WI38 (cell line): ENCODE measurements around the gene LRP1B.
"Not testable (repeated sequence)": the region's sequence is repeated elsewhere in the genome, so short reads cannot be mapped to it uniquely, and the experiment has no call there.

Experiments used
- H3K4me3 ChIP-seq: 2 replicates; pipeline ENCODE4 v1.5.1; 2011; ENCODE audit warnings: low read depth, mild to moderate bottlenecking, control low read depth, low read length
- CTCF ChIP-seq: IDR thresholded peaks from 2 replicates; pipeline ENCODE4 v1.5.1; 2012; ENCODE audit warnings: low read depth, mild to moderate bottlenecking, control low read depth, low read length

The LRP1B gene

GRCh38 chr2:141200191-141200590 is 930.6 kb downstream of the LRP1B start:
- TF ChIP-seq CTCF: no peak
- no peak overlapping the region for H3K4me3 ChIP-seq

DNA sequence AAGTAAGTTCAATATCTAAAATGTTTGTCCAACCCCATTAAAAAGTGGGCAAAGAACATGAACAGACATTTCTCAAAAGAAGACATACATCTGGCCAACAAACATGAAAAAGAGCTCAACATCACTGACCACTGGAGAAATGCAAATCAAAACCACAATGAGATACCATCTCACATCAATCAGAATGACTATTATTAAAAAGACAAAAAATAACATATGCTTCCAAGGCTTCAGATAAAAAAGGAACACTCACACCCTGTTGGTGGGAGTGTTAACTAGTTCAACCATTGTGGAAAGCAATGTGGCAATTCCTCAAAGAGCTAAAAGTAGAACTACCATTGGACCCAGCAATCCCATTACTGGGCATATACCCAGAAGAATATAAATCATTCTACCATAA is 931.1 kb downstream of the LRP1B start:
- H3K4me3 ChIP-seq: no peak overlapping the region
- no peak for TF ChIP-seq CTCF

DNA sequence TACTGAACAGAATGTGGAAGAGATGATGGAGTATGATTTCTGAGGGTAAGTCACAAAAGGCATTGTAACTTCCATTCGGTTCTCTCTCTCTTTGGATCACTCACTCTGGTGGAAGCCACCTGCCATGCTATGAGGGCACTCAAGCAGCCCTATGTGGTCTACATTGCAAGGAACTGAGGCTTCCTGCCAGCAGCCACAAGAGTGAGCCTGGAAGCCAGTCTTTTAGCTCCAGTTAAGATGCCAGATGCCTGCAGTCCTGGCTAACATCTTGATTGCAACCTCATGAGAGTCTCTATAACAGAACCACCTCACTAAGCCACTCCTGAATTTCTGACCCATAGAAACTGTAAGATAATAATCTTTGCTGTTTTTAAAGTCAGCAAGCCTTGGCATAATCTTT is 935.7 kb downstream of the LRP1B start:
- no peak overlapping the region for H3K4me3 ChIP-seq
- TF ChIP-seq CTCF: no peak

DNA sequence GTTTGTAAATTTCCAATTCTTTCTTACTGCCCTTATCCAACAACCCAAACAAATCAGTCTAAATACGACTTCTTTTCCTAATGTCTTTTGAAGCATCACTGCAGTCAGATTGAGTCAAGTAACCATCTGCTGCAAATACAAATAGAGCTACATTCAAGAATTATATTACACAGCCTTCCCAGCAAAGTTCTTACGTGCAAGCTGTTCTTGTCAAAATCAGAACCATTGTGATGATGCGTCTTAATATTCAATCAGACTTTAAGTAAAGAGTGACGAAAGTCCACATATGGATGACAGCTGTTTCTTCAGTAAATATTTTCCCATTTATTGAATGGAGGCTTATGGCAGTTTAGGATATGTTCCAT is 943.8 kb downstream of the LRP1B start:
- no peak overlapping the region for H3K4me3 ChIP-seq
- no peak for TF ChIP-seq CTCF

- H3K4me3 ChIP-seq: no peak overlapping the region
- TF ChIP-seq CTCF: no peak
Observed at GRCh38 chr2:141186413-141187074, 944.3 kb downstream of the LRP1B start.

DNA sequence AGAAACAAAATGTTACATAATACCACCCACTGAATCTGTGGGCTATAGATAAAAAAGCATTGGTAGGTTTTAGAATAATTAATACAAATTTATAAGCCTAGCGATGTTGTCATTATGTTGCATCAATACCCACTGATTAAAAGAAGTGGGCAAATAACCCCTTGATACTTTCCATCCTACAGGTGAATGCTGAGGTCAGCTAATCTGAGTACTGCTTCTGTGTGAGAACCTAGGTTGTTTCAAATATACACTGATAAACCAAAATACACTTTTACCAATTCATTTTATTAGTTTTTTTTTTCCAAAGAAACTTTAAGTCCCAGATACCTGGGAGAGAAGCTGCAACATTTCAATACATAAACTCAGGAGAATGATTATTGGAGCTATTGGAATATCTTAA is 948.6 kb downstream of the LRP1B start:
- no peak for TF ChIP-seq CTCF
- H3K4me3 ChIP-seq: no peak overlapping the region

DNA sequence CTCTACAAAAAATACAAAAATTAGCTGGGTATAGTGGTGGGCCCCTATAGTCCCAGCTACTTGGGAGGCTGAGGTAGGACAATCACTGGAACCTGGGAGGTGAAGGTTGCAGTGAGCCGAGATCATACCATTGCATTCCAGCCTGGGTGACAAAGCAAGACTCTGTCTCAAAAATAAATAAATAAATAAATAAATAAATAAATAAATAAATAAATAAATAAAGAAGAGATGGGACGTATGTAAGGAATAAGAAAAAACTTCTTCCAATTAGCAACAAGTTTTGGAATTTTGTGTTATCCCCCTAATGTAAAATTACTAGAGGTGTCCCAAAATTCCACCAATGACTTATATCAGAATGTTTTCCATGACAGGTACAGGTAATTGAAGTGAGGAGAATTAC is 961.7 kb downstream of the LRP1B start:
- not testable (repeated sequence) for H3K4me3 ChIP-seq

DNA sequence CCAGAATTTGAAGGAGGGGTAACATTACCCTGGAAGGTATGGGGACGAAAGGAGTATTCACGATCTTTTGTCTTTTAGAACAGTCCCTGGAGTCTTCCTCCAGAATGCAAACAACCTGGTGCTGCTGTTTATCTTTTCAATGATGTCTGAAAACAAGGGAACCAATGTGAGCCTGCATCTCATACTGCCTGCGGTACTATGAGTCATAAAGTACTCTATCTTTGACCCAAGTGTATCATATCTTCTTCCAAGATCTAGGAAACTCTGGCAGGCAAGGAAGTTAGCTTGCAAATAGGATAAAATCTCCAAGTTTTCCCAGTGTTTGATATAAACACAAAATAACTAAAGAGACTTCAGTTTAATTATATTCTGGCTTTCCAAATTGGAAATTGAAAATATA is 968.5 kb downstream of the LRP1B start:
- no peak overlapping the region for H3K4me3 ChIP-seq
- TF ChIP-seq CTCF: no peak
